Measurements from ENCODE around the gene ARHGEF6. TPM values are rescaled to one million over a fixed set of nuclear protein-coding genes. Genes with fewer than 3 reads are reported as not detected.

The ARHGEF6 gene
- total and polyA plus RNA-seq, 2 experiments from 2014 or later: 2.5 to 6.0 TPM

GRCh38 chrX:136784231-136784630, 3.5 kb upstream of the ARHGEF6 start (continued):
- TF ChIP-seq REST (IDR thresholded peaks at IDR 0.05; ENCODE audit: unreplicated experiment): no peak
- TF ChIP-seq EZH2phosphoT487 (IDR thresholded peaks at IDR 0.05; ENCODE audit: unreplicated experiment): no peak
- no peak for TF ChIP-seq ZNF114 (CRISPR knock-in tag; IDR thresholded peaks at IDR 0.05)
- TF ChIP-seq STAT1 (IDR thresholded peaks at IDR 0.05; ENCODE audit: unreplicated experiment): no peak
- TF ChIP-seq ZNF331 (CRISPR knock-in tag; IDR thresholded peaks at IDR 0.05; ENCODE audit: low read depth): no peak
- TF ChIP-seq ETS1 (IDR thresholded peaks at IDR 0.05): no peak
- TF ChIP-seq EZH2 (IDR thresholded peaks at IDR 0.05; ENCODE audit: low read depth, unreplicated experiment): no peak
- TF ChIP-seq CTCF (conservative IDR thresholded peaks at IDR 0.05; ENCODE audit: low read depth in 2 of 2): no peak
- TF ChIP-seq JUNB (IDR thresholded peaks at IDR 0.05; ENCODE audit: unreplicated experiment): no peak

- Histone ChIP-seq H3K36me3 (ENCODE audit: insufficient read depth) (no peaks in the 10 kb centered on the region), H3K27me3 (ENCODE audit: insufficient read depth) (no peaks in the 10 kb centered on the region), H3K79me2 (replicated peaks; ENCODE audit: insufficient read depth) (no peaks in the 10 kb centered on the region), H3F3A (replicated peaks; ENCODE audit: low read depth) (no peaks in the 10 kb centered on the region), H3K4me2 (no peak overlapping the region), H3K27ac (ENCODE audit: low read depth) (no peak overlapping the region), H2AFZ (no peak overlapping the region), H3K4me3 (no peak overlapping the region), H4K20me1 (replicated peaks; ENCODE audit: insufficient read depth) (no peaks in the 10 kb centered on the region), H3K4me1 (ENCODE audit: insufficient read depth) (no peaks in the 10 kb centered on the region), H3K9me2 (ENCODE audit: insufficient read depth) (no peaks in the 10 kb centered on the region)
- Mint-ChIP-seq H3K27me3 (ENCODE audit: insufficient read depth, low read depth, poor library complexity) (no peaks in the 10 kb centered on the region), H3K27ac (no peak overlapping the region), H3K4me1 (peaks cover 7% of the 10 kb centered on the region), H3K9me3 (no peaks in the 10 kb centered on the region), H3K4me3 (no peak overlapping the region), H3K36me3 (ENCODE audit: low read depth) (no peaks in the 10 kb centered on the region)
- ATAC-seq (no peak), DNase-seq (ENCODE audit: low spot score) (no peak)
- no peak for TF ChIP-seq ZNF114 (CRISPR knock-in tag; IDR thresholded peaks at IDR 0.05)
- no peak for TF ChIP-seq ZNF462 (CRISPR knock-in tag; IDR thresholded peaks at IDR 0.05)
Measured at GRCh38 chrX:136783159-136783558, 2.4 kb upstream of the ARHGEF6 start.

Measured in GM23338 (cell line).